K562 (cell line): ENCODE results near the gene STAB2. TPM values are rescaled to one million over a fixed set of nuclear protein-coding genes. Genes with fewer than 3 reads are reported as not detected.

Source experiments
- ATAC-seq: fragments of 200-7000 bp; cut with Tn5 transposase; 3 replicates; pipeline ENCODE4 v1.9.1; 2020; ENCODE audit warnings: moderate library complexity
- BruUV-seq: library from RNA; stranded (reverse); fragments of 400-500 nt; replicated peaks from 2 replicates; lab custom pipeline; 2021; lab: Mats Ljungman, UMichigan
- CTCF ChIA-PET: fragments of 300-600 bp; formaldehyde crosslinking; extraction: SDS; loops from one replicate; lab custom pipeline; 2021; ENCODE audit warnings: low intra/inter-chr PET ratio; lab: Yijun Ruan, JAX
- POLR2A ChIA-PET: fragments of 300-600, 350-650 bp; sonication (Branson Sonifier 250); formaldehyde crosslinking; extraction: SDS; loops from one replicate; lab custom pipeline; 2021; ENCODE audit warnings: antibody characterized with exemption, inconsistent platforms; lab: Yijun Ruan, JAX
- DNase-seq, 4 experiments: peaks; one replicate each; pipeline versions ENCODE4 v3.0.0 to v3.0.0-alpha.2; 2011 to 2018; ENCODE audit warnings: low spot score in 3 of 4, mixed read lengths in 3 of 4; ENCODE audit errors: extremely low read depth in 1 of 4
- FAIRE-seq: peaks from 2 replicates; lab custom pipeline; 2011; peaks lifted over from hg19 to GRCh38; lab: Jason Lieb, UNC
- H2AFZ ChIP-seq: 2 replicates; pipeline ENCODE4 v1.6.0; 2011; ENCODE audit warnings: low read depth, low read length, control low read depth, inconsistent platforms
- H3K27ac ChIP-seq: fragments of 200-600 bp; 3 replicates; pipeline ENCODE4 v1.8.0; 2011; ENCODE audit warnings: low read depth, mild to moderate bottlenecking, control low read depth, inconsistent platforms, low read length, moderate library complexity, mixed read lengths; ENCODE audit errors: extremely low read depth
- H3K27me3 ChIP-seq, 2 experiments: fragments of 300-600 bp in 1 of 2; 2 replicates in 1 of 2; 3 replicates in 1 of 2; pipeline versions ENCODE4 v1.6.0 to v1.8.0; 2011; ENCODE audit warnings: inconsistent platforms in 2 of 2, low read length in 2 of 2, mild to moderate bottlenecking in 1 of 2, mixed read lengths in 1 of 2, moderate library complexity in 1 of 2; ENCODE audit not compliant: control insufficient read depth in 2 of 2, insufficient read depth in 2 of 2
- H3K36me3 ChIP-seq: fragments of 300-600 bp; 3 replicates; pipeline ENCODE4 v1.8.0; 2011; ENCODE audit warnings: mild to moderate bottlenecking, low read length, inconsistent platforms; ENCODE audit not compliant: control insufficient read depth, insufficient read depth
- H3K4me1 ChIP-seq, 2 experiments: fragments of 200-600 bp in 1 of 2; replicated peaks in 1 of 2; 2 replicates in 1 of 2; 3 replicates in 1 of 2; pipeline versions ENCODE4 v1.5.1 to v1.8.0; 2011; ENCODE audit warnings: inconsistent platforms in 2 of 2, low read length in 2 of 2, mild to moderate bottlenecking in 1 of 2, mixed read lengths in 1 of 2, moderate library complexity in 1 of 2; ENCODE audit not compliant: control insufficient read depth in 2 of 2, insufficient read depth in 2 of 2
- H3K4me2 ChIP-seq: 2 replicates; pipeline ENCODE4 v1.6.1; 2011; ENCODE audit warnings: low read length, control low read depth, inconsistent platforms, mixed read lengths; ENCODE audit not compliant: insufficient read depth
- H3K4me3 ChIP-seq: fragments of 200-600 bp; sonication (generic), shearing (Covaris generic); 2 replicates; pipeline ENCODE4 v1.5.1; 2016; ENCODE audit warnings: control low read depth, inconsistent platforms
- H3K79me2 ChIP-seq: fragments of 200-600 bp; 3 replicates; pipeline ENCODE4 v1.8.0; 2011; ENCODE audit warnings: low read length, inconsistent platforms; ENCODE audit not compliant: control insufficient read depth, insufficient read depth
- H3K9ac ChIP-seq, 2 experiments: 2 replicates each; pipeline versions ENCODE4 v1.6.0 to v1.6.1; 2011; ENCODE audit warnings: low read depth in 2 of 2, low read length in 2 of 2, control low read depth in 1 of 2, inconsistent platforms in 1 of 2, mild to moderate bottlenecking in 1 of 2, mixed read lengths in 1 of 2; ENCODE audit not compliant: insufficient read depth in 1 of 2
- H3K9me1 ChIP-seq: one replicate; pipeline ENCODE4 v1.6.0; 2011; ENCODE audit warnings: inconsistent platforms, mild to moderate bottlenecking, low read length, moderate library complexity; ENCODE audit not compliant: control insufficient read depth, insufficient read depth
- H3K9me3 ChIP-seq: replicated peaks from 2 replicates; pipeline ENCODE4 v1.5.1; 2011; ENCODE audit warnings: low read depth, low read length, inconsistent platforms; ENCODE audit not compliant: control insufficient read depth, insufficient read depth
- H4K20me1 ChIP-seq: replicated peaks from 2 replicates; pipeline ENCODE4 v1.6.1; 2011; ENCODE audit warnings: low read length, inconsistent platforms, mixed read lengths; ENCODE audit not compliant: control insufficient read depth, insufficient read depth
- C11orf30 ChIP-seq: fragments of 450-650 bp; IDR thresholded peaks from 2 replicates; pipeline ENCODE4 v1.6.1; 2016; ENCODE audit warnings: low read depth, mild to moderate bottlenecking
- SIN3A ChIP-seq, 2 experiments: fragments of 150-350 bp in 1 of 2; IDR thresholded peaks; 2 replicates each; pipeline ENCODE4 v1.6.1; 2011 to 2016; ENCODE audit warnings: borderline replicate concordance in 2 of 2, low read depth in 2 of 2, low read length in 2 of 2, mild to moderate bottlenecking in 2 of 2, moderate library complexity in 2 of 2; ENCODE audit not compliant: control insufficient read depth in 1 of 2
- ZNF316 ChIP-seq: fragments of 450-650 bp; IDR thresholded peaks from 2 replicates; pipeline ENCODE4 v1.6.1; 2016
- WGBS: fragments of 100-300 bp; shearing (Covaris generic); methylation state at CpG from one replicate; pipeline ENCODE4 v1.1.6; 2016; ENCODE audit warnings: low coverage, mixed read lengths; ENCODE audit not compliant: insufficient coverage; ENCODE audit errors: missing lambda C conversion rate; 5-methylcytosine and 5-hydroxymethylcytosine counted together
- in situ Hi-C: fragments of 300-500 bp; cut with MboI; formaldehyde crosslinking; loops from 4 replicates; pipeline ENCODE4 v1.15.0; 2018; ENCODE audit warnings: inconsistent platforms, mixed read lengths
- intact Hi-C: fragments of 100-400 bp; cut with micrococcal nuclease; formaldehyde crosslinking; loops from 2 replicates; pipeline ENCODE4 v1.14.2; 2022
- polyA plus RNA-seq, 8 experiments: library from polyadenylated mRNA; depleted of rRNA in 4 of 8; stranded (reverse) in 5 of 8; unstranded in 3 of 8; fragments of >200 nt; fragmentation: Nextera tagmentation in 2 of 8; fragmentation: Illumina TruSeq in 1 of 8; extraction: Ambion mirVana in 2 of 8; extraction: Trizol in 1 of 8; gene quantifications; 2 replicates each; pipeline versions ENCODE4 v1.2.1 to v1.2.3, GENCODE V29; 2011 to 2014; ENCODE audit warnings: inconsistent platforms in 1 of 8, missing spikeins in 1 of 8
- total RNA-seq, 7 experiments: library from RNA; depleted of rRNA in 6 of 7; stranded (reverse); fragments of >200 nt in 6 of 7; fragmentation: Illumina TruSeq in 2 of 7; extraction: Trizol in 2 of 7; gene quantifications; 2 replicates each; pipeline versions ENCODE4 v1.2.1 to v1.2.3, GENCODE V29; 2011 to 2021; ENCODE audit warnings: low replicate concordance in 1 of 7
- TF ChIP-seq, protein P1 (sequence below): IDR thresholded peaks from 3 replicates; pipeline ENCODE4 v1.6.1; 2011; ENCODE audit warnings: borderline replicate concordance, mild to moderate bottlenecking, moderate library complexity; ENCODE audit not compliant: insufficient read length; ENCODE audit errors: extremely low read depth

Gene STAB2
- total and polyA plus RNA-seq, 9 of the 15 experiments (the other 6 are each of a cell fraction or from before 2014, with no cell fraction given), result 0.10 TPM; not detected in 8

DNA sequence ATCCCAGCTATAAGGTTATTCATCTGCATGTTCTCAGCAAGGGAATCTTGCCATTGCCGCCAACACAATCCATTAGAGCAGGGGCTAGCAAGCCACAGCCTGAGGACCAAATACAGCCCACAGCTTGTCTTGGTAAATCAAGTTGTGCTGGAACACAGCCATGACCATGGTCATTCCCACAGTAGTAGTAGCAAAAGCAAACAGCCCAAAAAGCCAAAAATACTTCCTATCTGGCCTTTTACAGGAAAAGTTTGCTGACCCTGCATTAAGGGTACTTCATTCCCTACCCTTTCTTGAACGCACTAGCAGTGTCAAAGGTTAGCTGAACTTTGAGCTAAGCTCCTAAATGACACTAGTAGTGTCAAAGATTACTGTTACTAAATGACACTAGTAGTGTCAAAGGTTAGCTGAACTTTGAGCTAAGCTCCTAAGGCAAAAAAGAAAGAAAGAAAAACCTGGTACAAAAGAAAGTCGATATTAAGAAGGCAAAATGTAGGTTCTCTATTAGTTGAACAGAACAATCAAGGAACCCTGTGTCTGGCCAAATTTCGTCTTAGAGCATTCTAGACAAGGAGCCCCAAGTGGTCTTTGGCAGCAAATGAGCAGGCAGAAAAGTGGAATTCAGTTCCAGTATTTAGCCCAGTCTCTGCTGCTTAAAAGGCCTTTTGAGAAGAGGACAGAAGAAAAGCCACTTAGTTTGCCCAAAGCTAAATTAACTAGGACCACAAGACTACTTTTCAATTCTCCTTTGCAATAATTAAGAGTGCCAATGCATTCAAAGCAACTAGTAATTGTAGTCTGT, 186.2 kb downstream of the STAB2 start:
- Histone ChIP-seq H3K4me1 (peaks cover 0 to 5% of the 10 kb centered on the region in 2 experiments; a peak in 1 of 5 replicates), H3K9me1 (peaks cover 4% of the 10 kb centered on the region), H3K27me3 (no peaks in the 10 kb centered on the region), H3K36me3 (peaks cover 80% of the 10 kb centered on the region), H3K4me3 (no peak overlapping the region), H3K4me2 (no peak overlapping the region), H2AFZ (no peak overlapping the region), H3K27ac (no peak overlapping the region), H3K9me3 (no peaks in the 10 kb centered on the region), H3K9ac (no peak overlapping the region), H4K20me1 (no peaks in the 10 kb centered on the region), H3K79me2 (no peaks in the 10 kb centered on the region)
- DNase-seq (no peak), ATAC-seq (no peak), FAIRE-seq (peak; percentile 48)
- ChIA-PET POLR2A (interaction anchor here (1.0 to 2.2 kb wide), 6 partner anchors 8 to 157 kb away, joined by 3 to 7 read pairs (median 5); partner anchors contain the start of gene HSP90B1), CTCF (no interaction called here)
- WGBS, result 76% methylated on average over 4 of the region's 4 CpGs
- BruUV-seq, result no TSS peak
- TF ChIP-seq SIN3A (IDR thresholded peaks at IDR 0.05; ENCODE audit: borderline replicate concordance in 2 of 2, control insufficient read depth in 1 of 2, low read depth in 2 of 2, low read length in 2 of 2) (no peak), C11orf30 (peak; percentile 37), ZNF316 (peak; percentile 55)
- TF ChIP-seq, protein P1, sequence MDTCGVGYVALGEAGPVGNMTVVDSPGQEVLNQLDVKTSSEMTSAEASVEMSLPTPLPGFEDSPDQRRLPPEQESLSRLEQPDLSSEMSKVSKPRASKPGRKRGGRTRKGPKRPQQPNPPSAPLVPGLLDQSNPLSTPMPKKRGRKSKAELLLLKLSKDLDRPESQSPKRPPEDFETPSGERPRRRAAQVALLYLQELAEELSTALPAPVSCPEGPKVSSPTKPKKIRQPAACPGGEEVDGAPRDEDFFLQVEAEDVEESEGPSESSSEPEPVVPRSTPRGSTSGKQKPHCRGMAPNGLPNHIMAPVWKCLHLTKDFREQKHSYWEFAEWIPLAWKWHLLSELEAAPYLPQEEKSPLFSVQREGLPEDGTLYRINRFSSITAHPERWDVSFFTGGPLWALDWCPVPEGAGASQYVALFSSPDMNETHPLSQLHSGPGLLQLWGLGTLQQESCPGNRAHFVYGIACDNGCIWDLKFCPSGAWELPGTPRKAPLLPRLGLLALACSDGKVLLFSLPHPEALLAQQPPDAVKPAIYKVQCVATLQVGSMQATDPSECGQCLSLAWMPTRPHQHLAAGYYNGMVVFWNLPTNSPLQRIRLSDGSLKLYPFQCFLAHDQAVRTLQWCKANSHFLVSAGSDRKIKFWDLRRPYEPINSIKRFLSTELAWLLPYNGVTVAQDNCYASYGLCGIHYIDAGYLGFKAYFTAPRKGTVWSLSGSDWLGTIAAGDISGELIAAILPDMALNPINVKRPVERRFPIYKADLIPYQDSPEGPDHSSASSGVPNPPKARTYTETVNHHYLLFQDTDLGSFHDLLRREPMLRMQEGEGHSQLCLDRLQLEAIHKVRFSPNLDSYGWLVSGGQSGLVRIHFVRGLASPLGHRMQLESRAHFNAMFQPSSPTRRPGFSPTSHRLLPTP, result no peak
- in situ Hi-C loops, result no loop called here
- intact Hi-C loops, result loop anchor here (5.0 kb wide), 1 partner anchor 334 kb away; no protein-coding TSS in a partner anchor
